Thoracic aorta (tissue), 2 donors: ENCODE measurements around the gene RAD51AP2. TPM values are rescaled to one million over a fixed set of nuclear protein-coding genes. Genes with fewer than 3 reads are reported as not detected.
A peak's percentile ranks its signal among the peaks of the same experiment; 100 is the strongest.
"Not testable (repeated sequence)": the region's sequence is repeated elsewhere in the genome, so short reads cannot be mapped to it uniquely, and the experiment has no call there.

Source experiments
- ATAC-seq: fragments of 150-250 bp; one replicate; pipeline ENCODE4 v1.8.0; 2017; ENCODE audit warnings: low read depth; ENCODE audit not compliant: insufficient number of reproducible peaks, low FRiP score
- DNase-seq: peaks from one replicate; pipeline ENCODE4 v3.0.0-alpha.2; 2020; ENCODE audit warnings: low spot score
- H3K27ac ChIP-seq, 2 donors: fragments of 200-600 bp; sonication (generic); 1 replicate in 1 of 2; 2 replicates in 1 of 2; pipeline ENCODE4 v1.5.1; 2016; ENCODE audit warnings: mild to moderate bottlenecking in 2 of 2, moderate library complexity in 2 of 2
- H3K27me3 ChIP-seq: fragments of 200-600 bp; sonication (generic); replicated peaks from 2 replicates; pipeline ENCODE4 v1.6.0; 2016; ENCODE audit warnings: mild to moderate bottlenecking; ENCODE audit not compliant: insufficient read depth
- H3K36me3 ChIP-seq: fragments of 200-600 bp; sonication (generic); one replicate; pipeline ENCODE4 v1.5.1; 2016
- H3K4me1 ChIP-seq, 2 donors: fragments of 200-600 bp; sonication (generic); 1 replicate in 1 of 2; 2 replicates in 1 of 2; pipeline versions ENCODE4 v1.5.1 to v1.6.0; 2016; ENCODE audit warnings: low read depth in 2 of 2, mild to moderate bottlenecking in 1 of 2; ENCODE audit not compliant: control insufficient read depth in 1 of 2
- H3K4me3 ChIP-seq: fragments of 200-600 bp; sonication (generic); 2 replicates; pipeline ENCODE4 v1.5.1; 2016; ENCODE audit warnings: mild to moderate bottlenecking
- H3K9me3 ChIP-seq: fragments of 200-600 bp; sonication (generic); 2 replicates; pipeline ENCODE4 v1.5.1; 2016
- total RNA-seq, 2 donors: library from RNA; depleted of rRNA; stranded (reverse); fragments of >200 nt; gene quantifications; one replicate each; pipeline versions ENCODE4 v1.1.0 to v1.2.3, GENCODE V29; 2016
- TF ChIP-seq, protein P1 (sequence below): fragments of 200-600 bp; sonication (generic); IDR thresholded peaks from one replicate; pipeline ENCODE4 v1.5.1; 2019; ENCODE audit warnings: antibody characterized with exemption

RAD51AP2 gene
- not detected for total RNA-seq

DNA sequence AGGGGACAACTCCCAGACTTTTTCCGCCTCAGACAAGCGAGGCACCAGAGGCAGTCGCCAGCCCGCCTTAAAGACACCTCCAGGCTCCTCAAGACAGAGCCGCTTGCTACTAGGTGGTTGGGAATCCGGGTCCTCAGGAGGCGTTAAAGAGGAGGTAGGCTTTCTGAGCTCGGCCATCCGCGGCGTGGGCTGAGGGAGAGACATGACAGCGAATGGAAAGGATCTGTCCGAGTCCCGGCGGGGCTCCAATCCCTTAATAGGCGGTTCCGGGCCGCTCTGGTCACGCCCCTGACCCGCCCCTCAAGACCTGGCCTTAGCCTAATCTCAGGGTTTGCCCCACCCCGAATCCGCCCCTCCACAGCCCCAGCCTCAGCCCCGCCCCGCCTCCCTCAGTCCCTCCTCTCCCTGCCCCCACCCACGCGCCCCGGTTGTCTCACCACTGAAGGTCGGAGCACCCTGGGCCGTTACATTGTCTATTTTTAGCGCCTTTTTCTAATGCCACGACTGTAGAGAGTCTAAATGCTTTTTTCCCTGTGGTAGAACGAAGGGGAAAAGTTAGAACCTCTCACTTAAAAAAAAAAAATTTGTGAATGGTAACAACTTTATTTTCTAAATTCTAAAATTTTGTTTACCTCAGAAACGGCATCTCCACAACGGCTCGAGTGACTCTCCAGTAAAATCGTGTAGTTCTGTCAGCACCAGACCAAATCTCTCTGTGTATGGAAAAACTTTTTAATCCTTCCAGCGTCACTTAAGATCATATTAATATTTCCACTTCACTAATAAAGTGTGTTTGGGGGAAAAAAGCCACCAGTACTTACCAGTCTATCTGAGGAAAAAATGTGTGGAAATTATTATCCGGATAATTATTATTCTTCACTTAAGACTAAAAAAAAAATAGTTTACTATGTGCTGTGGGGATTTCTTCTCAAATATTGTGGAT, at the start of gene RAD51AP2:
RAD51AP2 (minus strand) TSS at position 229 of the 943 bp plus-strand sequence; CDS start at position 204, 25 bp downstream.
- no peaks in the 10 kb centered on the region for H3K36me3 ChIP-seq
- DNase-seq: peak; percentile 52
- H3K27me3 ChIP-seq: no peaks in the 10 kb centered on the region
- peak within 1 kb of the TSS; percentile 73 for H3K4me3 ChIP-seq
- peak; percentile 78 for ATAC-seq
- H3K27ac ChIP-seq: peak within 1 kb of the TSS; percentile 10 to 37
- H3K9me3 ChIP-seq: no peaks in the 10 kb centered on the region
- TF ChIP-seq, protein P1, sequence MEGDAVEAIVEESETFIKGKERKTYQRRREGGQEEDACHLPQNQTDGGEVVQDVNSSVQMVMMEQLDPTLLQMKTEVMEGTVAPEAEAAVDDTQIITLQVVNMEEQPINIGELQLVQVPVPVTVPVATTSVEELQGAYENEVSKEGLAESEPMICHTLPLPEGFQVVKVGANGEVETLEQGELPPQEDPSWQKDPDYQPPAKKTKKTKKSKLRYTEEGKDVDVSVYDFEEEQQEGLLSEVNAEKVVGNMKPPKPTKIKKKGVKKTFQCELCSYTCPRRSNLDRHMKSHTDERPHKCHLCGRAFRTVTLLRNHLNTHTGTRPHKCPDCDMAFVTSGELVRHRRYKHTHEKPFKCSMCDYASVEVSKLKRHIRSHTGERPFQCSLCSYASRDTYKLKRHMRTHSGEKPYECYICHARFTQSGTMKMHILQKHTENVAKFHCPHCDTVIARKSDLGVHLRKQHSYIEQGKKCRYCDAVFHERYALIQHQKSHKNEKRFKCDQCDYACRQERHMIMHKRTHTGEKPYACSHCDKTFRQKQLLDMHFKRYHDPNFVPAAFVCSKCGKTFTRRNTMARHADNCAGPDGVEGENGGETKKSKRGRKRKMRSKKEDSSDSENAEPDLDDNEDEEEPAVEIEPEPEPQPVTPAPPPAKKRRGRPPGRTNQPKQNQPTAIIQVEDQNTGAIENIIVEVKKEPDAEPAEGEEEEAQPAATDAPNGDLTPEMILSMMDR: no peak
- H3K4me1 ChIP-seq: peaks cover 0 to 3% of the 10 kb centered on the region in 2 donors

DNA sequence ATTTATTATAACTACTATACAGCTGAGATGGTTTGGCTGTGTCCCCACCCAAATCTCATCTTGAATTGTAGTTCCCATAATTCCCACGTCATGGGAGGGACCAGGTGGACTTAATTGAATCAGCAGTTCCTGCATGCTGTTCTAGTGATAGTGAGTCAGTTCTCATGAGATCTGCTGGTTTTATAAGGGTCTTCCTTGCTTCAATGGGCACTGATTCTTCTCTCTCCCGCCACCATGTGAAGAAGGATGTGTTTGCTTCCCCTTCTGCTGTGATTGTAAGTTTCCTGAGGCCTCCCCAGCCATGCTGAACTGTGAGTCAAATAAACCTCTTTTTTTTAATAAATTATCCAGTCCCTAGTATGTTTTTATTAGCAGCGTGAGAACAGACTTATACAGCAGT, 47.5 kb upstream of the RAD51AP2 start:
- not testable (repeated sequence) for H3K27ac ChIP-seq

DNA sequence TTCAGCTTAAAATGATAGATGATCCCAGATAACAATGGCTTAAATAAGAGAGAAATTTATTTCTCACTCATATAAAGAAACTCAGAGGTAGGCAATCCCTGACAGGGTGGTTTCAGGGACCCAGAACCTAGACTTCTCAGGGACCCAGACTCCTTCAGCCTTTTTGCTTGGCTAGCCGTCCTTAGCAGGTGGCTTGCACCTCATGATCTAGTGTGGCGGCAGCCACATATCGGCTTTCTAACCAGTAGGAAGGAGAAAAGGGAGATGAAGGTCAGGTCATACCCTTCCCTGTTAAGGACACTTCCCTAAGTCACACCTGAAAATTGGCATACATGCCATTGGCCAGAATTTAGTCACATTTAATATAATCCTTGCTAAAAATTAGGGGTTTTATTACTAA, 40.6 kb upstream of the RAD51AP2 start:
- H3K27ac ChIP-seq: no peak overlapping the region
- no peaks in the 10 kb centered on the region for H3K9me3 ChIP-seq
- peaks cover 0 to 1% of the 10 kb centered on the region in 2 donors for H3K4me1 ChIP-seq
- H3K36me3 ChIP-seq: no peaks in the 10 kb centered on the region
- no peak for ATAC-seq
- H3K27me3 ChIP-seq: no peaks in the 10 kb centered on the region
- TF ChIP-seq, protein P1: no peak
- no peak for DNase-seq
- no peak overlapping the region for H3K4me3 ChIP-seq

More for the DNA sequence above, 47.5 kb upstream of the RAD51AP2 start:
- DNase-seq, H3K4me3 ChIP-seq, H3K27me3 ChIP-seq, H3K4me1 ChIP-seq, H3K36me3 ChIP-seq, ATAC-seq, H3K9me3 ChIP-seq: not testable (repeated sequence)

DNA sequence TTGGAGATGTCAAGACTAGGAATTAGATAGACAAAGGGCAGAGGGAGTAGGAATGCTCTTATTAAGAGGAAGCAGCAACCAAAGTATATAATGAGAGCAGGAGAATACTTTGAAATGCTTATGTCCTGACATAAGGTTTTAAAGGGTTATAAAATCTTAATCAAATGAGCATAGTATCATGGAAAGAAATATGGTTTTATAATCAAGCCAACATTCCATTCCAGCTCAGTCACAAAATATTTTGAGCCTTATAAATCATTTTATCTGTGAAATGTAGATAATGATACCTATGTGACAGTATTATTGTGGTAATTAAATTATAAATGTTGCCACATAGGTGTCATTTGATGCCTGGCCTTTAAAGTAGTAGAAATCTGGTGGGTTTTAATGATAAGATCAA, 39.8 kb upstream of the RAD51AP2 start:
- TF ChIP-seq, protein P1: no peak
- Histone ChIP-seq H3K36me3 (no peaks in the 10 kb centered on the region), H3K27ac (no peak overlapping the region), H3K9me3 (no peaks in the 10 kb centered on the region), H3K4me3 (no peak overlapping the region), H3K27me3 (no peaks in the 10 kb centered on the region), H3K4me1 (no peaks in the 10 kb centered on the region)
- no peak for ATAC-seq
- no peak for DNase-seq

DNA sequence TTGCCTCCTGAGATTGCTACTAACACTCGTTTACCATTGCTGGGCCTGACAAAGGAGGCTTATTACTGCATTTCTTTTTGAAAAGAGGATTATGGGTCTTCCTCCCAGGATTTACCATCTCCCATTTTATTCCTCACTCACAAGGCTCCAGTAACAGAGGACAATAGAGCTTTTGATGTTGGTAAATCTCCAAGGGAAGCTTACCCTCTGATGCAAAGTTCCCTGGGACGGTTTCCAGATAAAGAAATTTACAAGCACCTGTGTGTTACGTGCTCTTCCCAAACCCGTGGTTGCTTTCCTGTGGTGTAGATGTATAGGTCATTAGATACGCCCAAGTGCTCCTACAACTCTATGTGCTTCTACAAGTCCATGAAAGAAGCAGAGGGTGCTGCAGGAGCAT, 39.4 kb upstream of the RAD51AP2 start:
- no peaks in the 10 kb centered on the region for H3K4me1 ChIP-seq
- H3K27ac ChIP-seq: no peak overlapping the region
- no peak for ATAC-seq
- DNase-seq: no peak
- TF ChIP-seq, protein P1: no peak
- H3K36me3 ChIP-seq: no peaks in the 10 kb centered on the region
- no peaks in the 10 kb centered on the region for H3K9me3 ChIP-seq
- no peaks in the 10 kb centered on the region for H3K27me3 ChIP-seq
- no peak overlapping the region for H3K4me3 ChIP-seq
